GM20000 (cell line): ENCODE results near the gene SSX2IP.
A peak's percentile ranks its signal among the peaks of the same experiment; 100 is the strongest.
"Not testable (repeated sequence)": the region's sequence is repeated elsewhere in the genome, so short reads cannot be mapped to it uniquely, and the experiment has no call there.

Experiments
- DNase-seq: peaks from one replicate; pipeline ENCODE4 v3.0.0; 2012; ENCODE audit warnings: low spot score
- CTCF ChIP-seq: IDR thresholded peaks from 2 replicates; pipeline ENCODE4 v1.5.1; 2012; ENCODE audit warnings: mild to moderate bottlenecking, control low read depth; ENCODE audit errors: extremely low read depth, missing control alignments

The SSX2IP gene

GRCh38 chr1:84731519-84731918 lies 41.3 kb upstream of the SSX2IP start:
- no peak for TF ChIP-seq CTCF

GRCh38 chr1:84727711-84728110 lies 37.5 kb upstream of the SSX2IP start:
- DNase-seq: not testable (repeated sequence)

More at GRCh38 chr1:84731519-84731918, 41.3 kb upstream of the SSX2IP start:
- DNase-seq: no peak

GRCh38 chr1:84726593-84727499 lies 36.6 kb upstream of the SSX2IP start:
- DNase-seq: no peak
- TF ChIP-seq CTCF: no peak

DNA sequence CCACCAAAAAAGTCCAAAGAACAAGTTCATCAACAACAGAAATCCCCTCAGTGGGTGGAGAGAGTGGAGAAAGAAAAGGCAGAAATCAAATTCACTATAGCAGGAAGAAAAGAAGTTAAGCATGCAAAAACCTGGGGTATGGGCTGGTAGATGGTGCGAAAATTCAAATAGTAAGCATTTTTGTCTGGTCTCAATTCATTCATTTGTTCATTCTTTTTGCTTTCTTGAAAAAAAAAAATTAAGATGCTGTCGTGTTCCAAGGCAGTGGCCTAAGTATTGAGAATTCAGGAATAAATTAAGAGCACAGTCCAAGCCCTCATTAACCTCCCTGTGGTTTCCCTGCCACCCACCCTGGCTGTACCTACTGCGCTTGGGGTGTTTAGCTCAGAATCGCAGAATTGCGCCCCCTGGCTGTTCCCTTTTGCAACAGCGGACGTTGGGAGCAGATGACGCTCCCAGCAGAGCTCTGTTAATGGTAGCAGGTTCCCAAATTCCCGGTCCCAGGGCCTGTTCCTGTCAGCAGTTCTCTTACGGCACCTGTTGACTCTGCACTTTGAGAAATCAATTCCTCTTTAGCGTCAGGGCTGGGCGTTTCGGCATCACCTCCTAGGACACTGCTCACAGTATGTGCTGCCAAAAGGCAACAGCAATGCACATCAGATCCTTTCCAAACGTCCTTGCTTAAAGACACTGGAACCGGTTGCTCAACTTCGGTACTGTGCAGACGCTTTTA lies 34.0 kb upstream of the SSX2IP start:
- TF ChIP-seq CTCF: peak; percentile 21
- peak; percentile 42 for DNase-seq

GRCh38 chr1:84722794-84723193 lies 32.5 kb upstream of the SSX2IP start:
- TF ChIP-seq CTCF: no peak
- DNase-seq: no peak

DNA sequence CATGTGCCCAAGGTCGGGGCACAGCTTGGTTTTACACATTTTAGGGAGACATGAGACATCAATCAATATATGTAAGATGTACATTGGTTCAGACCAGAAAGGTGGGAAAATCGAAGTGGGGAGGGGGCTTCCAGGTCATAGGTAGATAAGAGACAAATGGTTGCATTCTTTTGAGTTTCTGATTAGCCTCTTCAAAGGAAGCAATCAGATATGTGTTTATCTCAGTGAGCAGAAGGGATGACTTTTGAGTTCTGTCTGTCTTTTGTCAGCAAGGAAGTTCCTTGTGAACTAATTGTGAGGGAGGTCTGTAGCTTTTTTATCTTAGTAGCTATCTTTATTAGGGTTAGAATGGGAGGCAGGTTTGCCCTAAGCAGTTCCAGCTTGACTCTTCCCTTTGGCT lies 31.6 kb upstream of the SSX2IP start:
- not testable (repeated sequence) for DNase-seq

- no peak for DNase-seq
- TF ChIP-seq CTCF: no peak
These were observed 30.9 kb upstream of the SSX2IP start for GRCh38 chr1:84721152-84721551.

- no peak for TF ChIP-seq CTCF
- no peak for DNase-seq
These were observed 30.0 kb upstream of the SSX2IP start for GRCh38 chr1:84720221-84720780.
